Measurements from ENCODE around the gene MPND. TPM values are rescaled to one million over a fixed set of nuclear protein-coding genes. Genes with fewer than 3 reads are reported as not detected.

MPND gene
- total RNA-seq, 2 donors from 2014 or later = 18.4 to 22.0 TPM

DNA sequence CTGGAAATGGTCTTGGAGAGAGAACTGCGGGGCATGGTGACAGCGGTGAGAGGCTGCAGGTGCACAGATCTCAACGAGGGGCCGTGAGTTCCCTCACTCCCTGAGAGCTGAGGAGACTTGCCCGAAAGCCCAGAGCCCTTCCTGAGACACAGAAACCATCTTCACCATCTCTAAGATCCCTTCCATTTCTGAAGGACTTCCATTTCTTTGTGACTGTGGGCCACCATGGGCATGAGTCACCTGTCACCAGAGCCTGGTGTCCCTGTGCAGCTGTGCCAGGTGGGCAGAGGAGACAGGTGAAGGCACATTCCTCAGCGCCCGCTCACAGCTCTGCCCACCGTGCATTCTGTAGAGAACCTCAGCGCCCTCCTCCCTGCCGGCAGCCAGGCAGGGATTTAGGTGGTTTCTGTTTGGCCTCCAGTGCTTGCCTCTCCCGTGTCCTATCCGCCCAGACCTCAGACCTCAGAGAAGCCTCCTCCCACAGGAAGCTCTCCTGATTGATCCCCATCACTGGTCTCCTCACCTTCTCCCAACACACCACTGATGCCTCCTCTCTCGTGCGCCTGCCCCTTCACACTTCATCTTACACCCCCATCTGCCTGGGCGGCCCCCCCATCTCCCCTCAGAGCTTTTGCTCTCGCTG lies 32.8 kb downstream of the MPND start:
- peak overlapping the region; percentile 8 to 65 for H3K27ac Mint-ChIP-seq
- H3K36me3 Mint-ChIP-seq = peaks cover 0 to 4% of the 10 kb centered on the region in 2 donors
- ATAC-seq = no peak
- no peaks in the 10 kb centered on the region for H3K9me3 Mint-ChIP-seq
- DNase-seq (ENCODE audit: low spot score in 2 of 2) = no peak

DNA sequence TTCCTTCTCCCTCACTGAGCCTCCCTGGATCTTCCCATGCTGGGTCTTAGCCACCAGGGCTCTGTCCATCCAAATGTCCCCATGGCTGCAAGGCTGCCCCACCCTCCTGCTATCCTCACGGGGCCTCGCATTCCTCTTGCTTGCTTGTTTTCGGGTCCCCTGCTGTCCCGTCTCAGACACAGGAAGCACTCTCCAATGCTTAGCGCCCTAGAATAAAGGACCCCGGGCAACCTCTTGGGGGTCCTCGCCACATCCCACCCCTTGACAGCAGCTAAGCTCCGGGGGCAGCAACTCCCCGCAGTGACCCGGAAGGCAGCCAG lies 33.3 kb downstream of the MPND start:
- Mint-ChIP-seq H3K27ac (peak overlapping the region; percentile 47 to 65), H3K36me3 (peaks cover 0 to 4% of the 10 kb centered on the region in 2 donors), H3K9me3 (no peaks in the 10 kb centered on the region)
- no peak for ATAC-seq
- no peak for DNase-seq (ENCODE audit: low spot score in 2 of 2)

DNA sequence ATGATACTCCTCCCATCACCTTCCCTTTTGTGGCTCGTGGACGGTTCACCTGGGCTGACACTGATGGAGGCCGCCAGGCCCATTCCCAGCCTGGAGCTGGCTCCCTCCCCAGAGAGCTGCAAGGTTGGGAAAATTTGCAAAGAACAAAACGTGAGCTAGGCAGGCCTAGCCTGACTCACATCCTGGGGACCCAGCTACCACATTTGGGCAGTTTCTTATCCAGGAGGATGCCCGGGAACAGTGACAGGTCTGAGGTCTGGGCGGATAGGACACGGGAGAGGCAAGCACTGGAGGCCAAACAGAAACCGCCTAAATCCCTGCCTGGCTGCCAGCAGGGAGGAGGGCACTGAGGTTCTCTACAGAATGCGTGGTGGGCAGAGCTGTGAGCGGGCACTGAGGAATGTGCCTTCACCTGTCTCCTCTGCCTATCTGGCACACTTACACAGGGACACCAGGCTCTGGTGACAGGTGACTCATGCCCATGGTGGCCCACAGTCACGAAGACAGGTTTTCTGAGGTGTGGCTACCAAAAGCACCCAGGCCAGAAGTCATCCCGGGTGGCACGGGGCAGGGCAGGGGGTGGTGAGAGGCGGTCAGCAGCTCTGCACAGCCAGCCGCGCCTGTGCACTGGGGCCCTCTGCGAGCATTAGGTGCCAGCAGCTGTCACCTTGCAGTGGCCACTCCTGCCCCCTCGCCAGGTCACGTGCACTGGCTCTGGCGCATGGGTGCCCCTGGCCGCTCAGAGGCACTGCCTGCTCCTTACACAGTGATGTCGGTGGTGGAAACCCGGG lies 33.8 kb downstream of the MPND start:
- peaks cover 0 to 4% of the 10 kb centered on the region in 2 donors for H3K36me3 Mint-ChIP-seq
- H3K9me3 Mint-ChIP-seq = no peaks in the 10 kb centered on the region
- ATAC-seq (no peak), DNase-seq (ENCODE audit: low spot score in 2 of 2) (no peak)
- no peak overlapping the region for H3K27ac Mint-ChIP-seq

DNA sequence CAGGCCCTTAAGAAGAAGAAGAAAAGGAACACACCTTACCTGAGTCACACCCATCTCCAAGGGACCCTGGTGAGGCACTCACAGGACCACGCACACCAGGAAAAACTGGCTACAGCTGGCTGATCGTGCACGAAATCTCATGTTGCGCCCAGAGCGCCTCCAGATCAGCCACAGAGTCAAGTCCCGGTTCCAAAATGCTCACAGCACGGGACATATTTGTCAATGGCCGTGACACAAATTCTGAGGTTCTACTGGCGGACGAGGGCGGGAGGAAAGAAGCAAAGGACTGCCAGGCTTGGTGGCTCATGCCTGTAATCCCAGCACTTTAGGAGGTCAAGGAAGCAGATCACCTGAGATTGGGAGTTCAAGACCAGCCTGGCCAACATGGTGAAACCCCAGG lies 35.5 kb downstream of the MPND start:
- no peak for ATAC-seq
- Mint-ChIP-seq H3K27ac (peak overlapping the region; percentile 79 to 88), H3K9me3 (no peaks in the 10 kb centered on the region), H3K36me3 (peaks cover 0 to 4% of the 10 kb centered on the region in 2 donors)
- DNase-seq (ENCODE audit: low spot score in 2 of 2) = no peak

DNA sequence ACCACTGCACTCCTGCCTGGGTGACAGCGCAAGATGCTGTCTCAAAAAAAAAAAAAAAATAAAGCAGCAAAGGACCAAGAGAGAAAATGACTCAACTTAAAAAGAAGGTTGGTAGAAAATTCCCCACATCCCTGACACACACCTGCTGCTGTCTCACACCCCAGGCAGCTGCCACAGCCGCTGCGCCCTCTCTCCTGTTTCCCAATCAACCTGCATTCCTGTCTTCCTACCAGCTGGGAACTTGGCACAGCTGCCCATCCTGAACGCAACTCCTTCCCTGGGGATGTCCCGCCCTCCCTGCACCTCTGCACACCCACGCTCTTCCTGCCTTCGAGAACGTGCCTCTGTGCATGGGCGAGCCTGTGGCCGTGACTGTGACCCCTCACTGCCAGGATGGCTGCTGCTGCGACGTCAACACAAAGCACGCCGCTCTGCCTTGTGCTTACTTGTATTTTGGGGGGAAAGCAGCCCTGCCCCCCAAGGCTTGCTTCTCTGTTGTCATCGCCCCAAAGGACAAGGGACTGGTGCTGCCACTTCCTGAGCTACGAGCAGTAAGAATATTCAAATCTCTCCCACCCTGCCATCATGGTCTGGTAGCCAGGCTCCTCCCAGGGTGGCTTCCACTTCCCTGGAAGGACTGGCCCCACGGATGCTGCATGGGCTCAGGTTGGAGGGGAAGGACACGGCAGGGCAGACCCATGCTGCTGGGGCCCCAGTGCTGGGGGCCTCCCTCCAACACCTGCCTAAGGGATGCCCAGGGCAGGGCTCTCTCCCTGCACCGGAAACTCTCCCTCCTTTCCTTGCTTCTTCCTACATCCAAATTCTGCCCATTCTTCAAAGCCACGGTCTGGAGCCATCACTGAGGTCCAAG lies 36.3 kb downstream of the MPND start:
- ATAC-seq (peak; percentile 71 to 86), DNase-seq (ENCODE audit: low spot score in 2 of 2) (peak in 1 of 2 donors; percentile 38)
- peak overlapping the region; percentile 79 to 87 for H3K27ac Mint-ChIP-seq
- no peaks in the 10 kb centered on the region for H3K9me3 Mint-ChIP-seq
- H3K36me3 Mint-ChIP-seq = peaks cover 0 to 4% of the 10 kb centered on the region in 2 donors

DNA sequence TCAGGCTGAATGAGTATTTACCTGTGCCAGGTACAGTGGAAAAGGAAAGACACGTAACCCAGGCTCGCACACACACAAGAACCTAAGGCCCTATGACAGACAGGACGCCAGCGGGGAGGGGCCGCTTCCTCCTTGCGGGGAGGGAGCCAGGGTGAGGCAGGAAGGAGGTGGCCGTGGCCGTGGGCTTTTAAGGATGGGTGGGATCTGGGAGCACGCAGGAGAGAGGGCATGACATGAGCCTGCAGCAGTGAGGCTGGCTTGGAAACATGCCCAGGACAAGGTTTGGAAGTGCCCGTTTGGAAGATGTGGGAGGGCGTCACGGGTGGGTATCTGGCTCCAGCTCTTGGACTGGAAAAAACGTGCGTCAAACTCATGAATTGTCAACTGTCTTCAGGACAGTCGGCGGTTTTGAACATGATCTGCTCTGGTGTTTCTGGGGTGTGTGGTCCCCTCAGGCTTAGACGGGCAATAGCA lies 36.9 kb downstream of the MPND start:
- ATAC-seq (peak; percentile 43 to 65), DNase-seq (ENCODE audit: low spot score in 2 of 2) (peak in 1 of 2 donors; percentile 46)
- no peaks in the 10 kb centered on the region for H3K9me3 Mint-ChIP-seq
- peaks cover 0 to 4% of the 10 kb centered on the region in 2 donors for H3K36me3 Mint-ChIP-seq
- peak overlapping the region; percentile 79 to 82 for H3K27ac Mint-ChIP-seq

DNA sequence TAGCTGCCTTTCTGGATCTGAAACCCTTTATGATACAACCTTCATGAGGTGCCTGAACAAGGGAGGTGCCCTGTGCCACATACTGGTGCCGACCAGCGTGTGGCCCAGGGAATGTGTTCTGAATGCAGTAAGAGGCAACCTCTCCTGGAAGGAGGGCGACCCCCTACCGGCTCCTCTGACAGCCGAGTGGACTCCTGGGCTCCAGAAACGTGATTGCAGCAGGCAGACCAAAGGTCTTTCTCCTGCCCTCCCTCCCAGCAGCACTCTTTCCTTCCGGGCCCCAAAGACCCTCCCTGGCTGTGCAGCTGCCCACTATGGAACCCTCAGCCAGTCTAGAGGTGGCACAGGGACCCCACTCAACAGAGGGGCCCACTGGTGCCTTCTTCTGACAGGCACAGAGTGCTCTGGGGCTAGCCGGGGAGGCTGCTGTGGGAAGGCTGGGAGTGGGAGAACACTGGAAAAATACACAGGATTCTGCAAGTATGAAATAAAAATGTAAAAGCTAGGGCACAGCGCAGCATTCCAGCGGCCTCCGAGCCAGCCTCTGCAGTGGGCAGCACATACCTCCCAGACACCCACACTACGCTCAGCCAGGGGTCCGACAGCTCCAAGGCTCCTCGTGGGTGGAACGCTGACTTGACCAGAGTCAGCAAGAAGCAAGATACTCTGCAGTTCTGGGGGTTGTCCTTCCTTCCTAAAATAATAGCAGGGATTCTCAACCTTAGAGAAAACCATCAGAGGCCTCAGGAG lies 42.1 kb downstream of the MPND start:
- no peak for DNase-seq (ENCODE audit: low spot score in 2 of 2)
- no peak for ATAC-seq
- H3K27ac Mint-ChIP-seq = peak overlapping the region in 1 of 2 donors; percentile 72
- no peaks in the 10 kb centered on the region for H3K36me3 Mint-ChIP-seq
- H3K9me3 Mint-ChIP-seq = no peaks in the 10 kb centered on the region

DNA sequence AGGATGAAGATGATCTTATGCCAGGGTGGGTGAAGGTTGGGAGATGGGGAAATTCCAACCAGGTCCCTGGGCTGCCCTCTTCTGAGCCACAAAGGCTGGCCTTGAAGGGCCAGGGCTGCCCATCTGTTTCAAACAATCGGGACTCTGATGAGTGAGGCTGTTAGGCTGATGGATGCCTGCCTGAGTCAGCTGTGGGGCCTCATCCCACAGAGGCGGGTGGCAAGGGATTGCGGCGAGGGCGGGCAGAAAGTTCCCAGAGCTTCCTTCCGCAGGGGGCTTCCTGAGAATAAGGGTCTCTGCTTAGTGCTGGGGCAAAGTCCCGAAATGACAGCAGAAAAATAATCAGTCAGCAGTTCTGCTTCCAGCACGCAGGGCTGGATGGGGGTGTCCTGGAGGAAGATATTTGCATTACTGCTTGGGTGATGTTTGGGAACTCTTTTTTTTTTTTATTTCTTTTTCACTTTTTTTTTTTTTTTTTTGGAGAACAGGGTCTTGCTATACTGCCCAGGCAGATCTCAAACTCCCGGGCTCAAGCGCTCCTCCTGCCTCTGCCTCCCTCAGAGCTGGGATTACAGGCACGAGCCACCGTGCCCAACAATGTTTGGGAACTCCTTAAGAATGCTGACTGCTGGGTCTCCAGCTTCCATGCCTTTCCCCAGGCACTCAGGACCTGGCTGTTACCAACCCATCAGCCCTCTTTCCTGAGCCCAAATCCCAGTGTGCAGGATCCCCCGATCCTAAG lies 42.9 kb downstream of the MPND start:
- ATAC-seq = no peak
- peak overlapping the region in 1 of 2 donors; percentile 72 for H3K27ac Mint-ChIP-seq
- no peaks in the 10 kb centered on the region for H3K36me3 Mint-ChIP-seq
- no peaks in the 10 kb centered on the region for H3K9me3 Mint-ChIP-seq
- DNase-seq (ENCODE audit: low spot score in 2 of 2) = no peak

DNA sequence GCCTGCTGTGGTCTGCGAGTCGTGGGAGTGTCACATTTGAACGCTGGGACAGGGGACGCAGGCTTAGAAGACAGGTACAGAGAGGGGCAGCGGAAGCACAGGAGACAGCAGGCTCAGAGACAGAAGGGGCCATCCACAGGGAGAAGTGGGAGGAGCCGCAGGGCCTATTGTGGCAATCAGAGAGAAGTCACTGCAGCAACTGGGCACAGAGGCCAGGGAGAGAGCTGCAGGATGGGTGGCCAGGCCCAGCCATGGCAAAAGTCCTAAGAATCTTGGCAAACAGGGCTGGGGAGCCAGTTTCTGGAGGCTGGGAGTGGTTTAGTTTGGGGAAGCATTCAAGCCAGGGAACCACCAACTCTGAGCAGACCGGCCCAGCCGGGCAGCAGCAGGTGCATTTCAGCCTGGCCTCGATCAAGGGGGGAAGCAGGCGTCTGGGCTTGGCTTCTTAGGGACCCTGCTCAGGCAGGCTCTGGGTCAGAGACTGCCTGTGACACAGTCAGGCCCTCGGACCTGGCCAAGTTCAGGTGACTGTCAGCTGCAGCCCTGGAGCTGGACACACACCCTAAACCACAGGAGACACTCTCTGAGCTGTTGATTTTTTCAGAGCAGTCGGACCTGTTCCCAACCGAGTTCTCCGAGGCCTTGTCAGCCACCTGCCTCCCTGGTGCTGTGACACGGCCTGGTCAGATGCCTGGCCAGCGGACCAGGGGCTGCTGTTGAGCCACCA lies 45.1 kb downstream of the MPND start:
- H3K27ac Mint-ChIP-seq = peak overlapping the region; percentile 72 to 77
- H3K9me3 Mint-ChIP-seq = no peaks in the 10 kb centered on the region
- no peaks in the 10 kb centered on the region for H3K36me3 Mint-ChIP-seq
- ATAC-seq (no peak), DNase-seq (ENCODE audit: low spot score in 2 of 2) (no peak)

DNA sequence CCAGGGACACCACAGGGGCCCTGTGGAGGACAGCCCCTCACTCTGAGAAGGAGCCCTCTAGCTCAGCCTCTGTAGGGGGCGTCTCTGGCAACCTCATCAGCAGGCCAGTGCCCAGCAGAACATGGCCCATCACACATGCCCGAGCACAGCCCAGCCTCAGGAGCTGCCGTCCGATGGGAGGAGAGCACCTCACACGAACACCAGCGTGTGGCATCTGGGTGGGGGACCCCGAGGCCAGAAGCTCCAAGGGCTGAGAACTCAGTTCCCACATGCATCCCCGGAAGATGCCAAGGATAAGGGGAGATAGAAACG lies 45.7 kb downstream of the MPND start:
- ATAC-seq = no peak
- Mint-ChIP-seq H3K27ac (peak overlapping the region in 1 of 2 donors; percentile 72), H3K36me3 (no peaks in the 10 kb centered on the region), H3K9me3 (no peaks in the 10 kb centered on the region)
- no peak for DNase-seq (ENCODE audit: low spot score in 2 of 2)

DNA sequence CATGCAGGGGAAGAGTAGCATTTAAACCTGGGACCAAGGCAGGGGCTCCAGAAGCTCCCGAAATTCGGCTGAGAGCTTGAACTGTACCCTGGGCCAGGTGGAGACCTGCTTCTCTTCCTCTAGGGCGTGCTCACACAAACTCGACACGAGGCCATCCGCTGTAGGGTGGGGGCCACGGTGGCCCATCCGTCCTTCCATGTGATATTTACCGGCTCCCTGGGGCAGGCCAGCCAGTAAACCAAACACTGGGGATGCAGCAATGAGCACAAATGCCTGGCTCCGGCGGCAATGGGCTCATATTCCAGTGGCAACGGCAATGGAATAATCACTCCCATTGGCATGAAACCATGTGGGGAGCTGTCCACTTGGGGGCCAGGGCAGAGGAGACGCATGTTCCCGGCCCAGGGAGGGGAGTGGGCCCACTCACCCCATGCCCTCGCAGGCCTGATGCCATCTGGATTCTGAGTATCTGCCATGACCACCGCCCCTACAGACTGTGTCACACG lies 46.2 kb downstream of the MPND start:
- DNase-seq (ENCODE audit: low spot score in 2 of 2) (no peak), ATAC-seq (no peak)
- H3K27ac Mint-ChIP-seq = peak overlapping the region; percentile 72 to 80
- no peaks in the 10 kb centered on the region for H3K36me3 Mint-ChIP-seq
- no peaks in the 10 kb centered on the region for H3K9me3 Mint-ChIP-seq

DNA sequence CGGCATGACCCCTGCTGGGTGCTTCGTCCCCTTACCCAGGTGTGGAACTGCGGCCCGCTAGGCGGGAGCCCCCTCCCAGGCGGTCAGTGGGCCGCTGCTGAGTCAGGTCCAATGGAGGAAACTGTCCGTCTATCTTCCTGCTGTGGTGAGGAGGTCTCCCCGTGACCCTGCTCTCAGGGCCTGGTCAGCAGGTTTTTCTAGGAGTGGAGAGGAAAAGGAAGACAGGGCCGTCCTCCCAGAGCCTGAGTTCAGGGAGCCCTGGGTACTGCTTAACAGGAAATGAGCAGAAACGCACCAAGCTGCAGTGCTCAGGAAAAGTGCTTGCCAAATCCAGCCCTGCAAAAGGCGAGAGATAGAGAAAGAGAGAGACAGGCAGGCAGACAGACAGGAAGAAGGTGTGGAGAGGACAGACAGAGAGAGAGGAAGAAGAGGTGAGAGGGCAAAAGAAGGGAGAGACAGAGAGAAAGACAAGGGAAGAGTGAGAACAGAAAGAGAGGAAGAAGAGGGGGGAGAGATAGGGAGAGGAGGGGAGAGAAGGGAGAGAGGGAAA lies 46.7 kb downstream of the MPND start:
- H3K36me3 Mint-ChIP-seq = peaks cover 0 to 3% of the 10 kb centered on the region in 2 donors
- ATAC-seq = no peak

DNA sequence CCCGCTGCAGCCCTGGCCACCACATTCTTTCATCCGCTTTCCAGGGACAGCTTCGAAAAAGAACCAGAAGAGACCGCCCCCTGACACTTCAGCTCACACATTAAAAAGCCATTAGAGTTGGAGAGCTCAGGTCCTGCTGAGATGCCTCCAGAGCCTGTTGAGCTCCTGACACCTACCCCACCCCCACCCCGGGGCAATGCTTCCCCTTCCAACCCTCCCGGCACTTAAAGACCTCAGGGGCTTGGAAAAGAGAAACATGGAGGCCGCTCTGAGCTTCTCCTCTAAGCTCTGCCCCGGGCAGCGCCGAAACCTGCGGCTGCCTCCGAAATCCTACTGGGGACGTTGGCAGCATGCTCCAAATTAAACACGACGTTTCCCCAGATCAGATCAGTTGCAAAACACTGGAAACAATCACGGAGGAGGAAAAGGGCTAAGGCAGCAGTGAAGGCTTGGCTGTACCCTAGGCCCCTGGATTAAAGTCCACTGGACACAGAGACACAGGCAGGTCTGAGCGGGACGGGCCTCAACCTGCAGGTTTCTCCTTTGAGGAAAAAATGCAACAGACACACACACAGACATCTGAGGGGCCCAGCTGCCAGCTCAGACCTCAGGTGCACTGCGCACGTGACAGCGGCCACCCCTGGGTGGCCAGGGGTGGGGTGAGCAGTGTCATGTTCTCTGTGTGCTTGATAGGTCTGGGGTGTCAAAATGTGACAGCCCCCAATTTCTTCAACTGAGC lies 47.4 kb downstream of the MPND start:
- H3K27ac Mint-ChIP-seq = peak overlapping the region; percentile 72 to 80

More for the DNA sequence above, 46.7 kb downstream of the MPND start:
- H3K27ac Mint-ChIP-seq = peak overlapping the region; percentile 72 to 80
- no peaks in the 10 kb centered on the region for H3K9me3 Mint-ChIP-seq
- no peak for DNase-seq (ENCODE audit: low spot score in 2 of 2)

DNA sequence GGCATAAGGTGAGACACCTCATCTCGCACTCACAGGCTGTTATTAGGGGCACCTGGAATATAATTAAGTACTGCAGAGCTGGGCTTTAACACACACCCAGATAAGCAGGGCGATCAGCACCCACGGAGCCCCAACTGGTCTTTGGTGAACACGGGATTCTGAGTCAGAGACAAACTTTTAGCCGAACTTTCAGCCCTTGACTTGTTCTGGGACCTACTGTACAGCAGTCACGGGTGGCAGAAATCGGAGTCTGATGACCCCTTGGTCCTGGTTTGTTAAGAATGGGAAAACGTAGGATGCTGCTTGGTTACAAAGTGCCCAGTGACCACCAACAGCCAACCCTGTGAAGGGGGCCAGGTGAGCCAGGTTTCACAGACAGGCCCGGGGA lies 47.9 kb downstream of the MPND start:
- DNase-seq (ENCODE audit: low spot score in 2 of 2) (no peak), ATAC-seq (no peak)
- Mint-ChIP-seq H3K9me3 (no peaks in the 10 kb centered on the region), H3K27ac (no peak overlapping the region), H3K36me3 (peaks cover 0 to 7% of the 10 kb centered on the region in 2 donors)

More for the DNA sequence above, 47.4 kb downstream of the MPND start:
- ATAC-seq (no peak), DNase-seq (ENCODE audit: low spot score in 2 of 2) (no peak)
- H3K36me3 Mint-ChIP-seq = peaks cover 0 to 7% of the 10 kb centered on the region in 2 donors
- no peaks in the 10 kb centered on the region for H3K9me3 Mint-ChIP-seq

Data from activated naive CD4-positive, alpha-beta T cell treated with anti-CD3 and anti-CD28 coated beads, Interleukin-2, amount 50 U/mL, for 72 hours (primary cell).